ENCODE data around the gene STXBP1.

- TF ChIP-seq, protein P1, sequence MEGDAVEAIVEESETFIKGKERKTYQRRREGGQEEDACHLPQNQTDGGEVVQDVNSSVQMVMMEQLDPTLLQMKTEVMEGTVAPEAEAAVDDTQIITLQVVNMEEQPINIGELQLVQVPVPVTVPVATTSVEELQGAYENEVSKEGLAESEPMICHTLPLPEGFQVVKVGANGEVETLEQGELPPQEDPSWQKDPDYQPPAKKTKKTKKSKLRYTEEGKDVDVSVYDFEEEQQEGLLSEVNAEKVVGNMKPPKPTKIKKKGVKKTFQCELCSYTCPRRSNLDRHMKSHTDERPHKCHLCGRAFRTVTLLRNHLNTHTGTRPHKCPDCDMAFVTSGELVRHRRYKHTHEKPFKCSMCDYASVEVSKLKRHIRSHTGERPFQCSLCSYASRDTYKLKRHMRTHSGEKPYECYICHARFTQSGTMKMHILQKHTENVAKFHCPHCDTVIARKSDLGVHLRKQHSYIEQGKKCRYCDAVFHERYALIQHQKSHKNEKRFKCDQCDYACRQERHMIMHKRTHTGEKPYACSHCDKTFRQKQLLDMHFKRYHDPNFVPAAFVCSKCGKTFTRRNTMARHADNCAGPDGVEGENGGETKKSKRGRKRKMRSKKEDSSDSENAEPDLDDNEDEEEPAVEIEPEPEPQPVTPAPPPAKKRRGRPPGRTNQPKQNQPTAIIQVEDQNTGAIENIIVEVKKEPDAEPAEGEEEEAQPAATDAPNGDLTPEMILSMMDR (IDR thresholded peaks at IDR 0.05) = no peak
- no peak for TF ChIP-seq POLR2A (IDR thresholded peaks at IDR 0.05)
These were observed 17.5 kb downstream of the STXBP1 start for GRCh38 chr9:127629468-127630081.

Data from right lobe of liver (tissue), 4 donors.